Liver (tissue), 9 donors: Measurements from ENCODE around the gene LYRM2. TPM values are rescaled to one million over a fixed set of nuclear protein-coding genes. Genes with fewer than 3 reads are reported as not detected.

Source experiments
- DNase-seq: peaks from one replicate; pipeline ENCODE4 v3.0.0-alpha.2; 2017; ENCODE audit warnings: low spot score
- H3K27ac ChIP-seq, 2 donors: one replicate each; pipeline ENCODE4 v1.7.0; 2013; ENCODE audit warnings: inconsistent platforms in 2 of 2, low read length in 2 of 2, control low read depth in 1 of 2, low read depth in 1 of 2, mild to moderate bottlenecking in 1 of 2
- H3K27me3 ChIP-seq, 4 donors: one replicate each; pipeline versions ENCODE4 v1.6.1 to v1.7.0; 2013; ENCODE audit warnings: low read length in 3 of 4, inconsistent platforms in 1 of 4, mild to moderate bottlenecking in 1 of 4, moderate library complexity in 1 of 4; ENCODE audit not compliant: control insufficient read depth in 4 of 4, insufficient read depth in 4 of 4
- H3K36me3 ChIP-seq, 4 donors: one replicate each; pipeline versions ENCODE4 v1.6.1 to v1.7.0; 2013; ENCODE audit warnings: low read length in 3 of 4, mild to moderate bottlenecking in 3 of 4, low read depth in 1 of 4, moderate library complexity in 1 of 4; ENCODE audit not compliant: control insufficient read depth in 4 of 4, insufficient read depth in 3 of 4
- H3K4me1 ChIP-seq, 4 donors: one replicate each; pipeline versions ENCODE4 v1.6.1 to v1.7.0; 2013; ENCODE audit warnings: low read length in 3 of 4, mild to moderate bottlenecking in 3 of 4, moderate library complexity in 1 of 4; ENCODE audit not compliant: control insufficient read depth in 4 of 4, insufficient read depth in 4 of 4
- H3K4me3 ChIP-seq, 3 donors: one replicate each; pipeline versions ENCODE4 v1.6.1 to v1.7.0; 2013; ENCODE audit warnings: low read length in 3 of 3, control low read depth in 1 of 3, low read depth in 1 of 3, mild to moderate bottlenecking in 1 of 3
- H3K9ac ChIP-seq, 2 donors: one replicate each; pipeline ENCODE4 v1.7.0; 2013; ENCODE audit warnings: low read length in 2 of 2, mild to moderate bottlenecking in 2 of 2, moderate library complexity in 2 of 2, control low read depth in 1 of 2, low read depth in 1 of 2
- H3K9me3 ChIP-seq, 4 donors: one replicate each; pipeline versions ENCODE4 v1.6.1 to v1.7.0; 2013; ENCODE audit warnings: low read length in 3 of 4; ENCODE audit not compliant: control insufficient read depth in 4 of 4
- EGR1 ChIP-seq, 2 donors: IDR thresholded peaks; 2 replicates each; pipeline ENCODE4 v1.6.1; 2016 to 2018; ENCODE audit warnings: antibody characterized with exemption in 2 of 2, low read depth in 2 of 2
- FOXA2 ChIP-seq: IDR thresholded peaks from 2 replicates; pipeline ENCODE4 v1.6.1; 2016; ENCODE audit warnings: antibody characterized with exemption
- GABPA ChIP-seq, 2 donors: IDR thresholded peaks in 1 of 2; conservative IDR thresholded peaks in 1 of 2; 2 replicates each; pipeline ENCODE4 v1.6.1; 2016; ENCODE audit warnings: antibody characterized with exemption in 2 of 2, mild to moderate bottlenecking in 1 of 2, moderate library complexity in 1 of 2
- HNF4A ChIP-seq, 2 donors: conservative IDR thresholded peaks; 2 replicates each; pipeline ENCODE4 v1.6.1; 2016; ENCODE audit warnings: antibody characterized with exemption in 2 of 2, mild to moderate bottlenecking in 2 of 2
- HNF4G ChIP-seq: IDR thresholded peaks from 2 replicates; pipeline ENCODE4 v1.6.1; 2016; ENCODE audit warnings: antibody characterized with exemption
- JUND ChIP-seq, 2 donors: IDR thresholded peaks; 2 replicates each; pipeline ENCODE4 v1.6.1; 2016; ENCODE audit warnings: antibody characterized with exemption in 2 of 2
- NR2F2 ChIP-seq: IDR thresholded peaks from 2 replicates; pipeline ENCODE4 v1.6.1; 2016; ENCODE audit warnings: antibody characterized with exemption
- RAD21 ChIP-seq, 2 donors: IDR thresholded peaks; 2 replicates each; pipeline ENCODE4 v1.6.1; 2016; ENCODE audit warnings: antibody characterized with exemption in 2 of 2, mild to moderate bottlenecking in 2 of 2
- SP1 ChIP-seq: IDR thresholded peaks from 2 replicates; pipeline ENCODE4 v1.6.1; 2018; ENCODE audit warnings: antibody characterized with exemption, mild to moderate bottlenecking
- TAF1 ChIP-seq: conservative IDR thresholded peaks from 2 replicates; pipeline ENCODE4 v1.6.1; 2016; ENCODE audit warnings: antibody characterized with exemption, mild to moderate bottlenecking
- YY1 ChIP-seq: IDR thresholded peaks from 2 replicates; pipeline ENCODE4 v1.6.1; 2016; ENCODE audit warnings: antibody characterized with exemption, mild to moderate bottlenecking
- WGBS: extraction: QIAGEN DNeasy Blood & Tissue Kit; methylation state at CpG from one replicate; pipeline ENCODE4 v1.1.7; 2013; 5-methylcytosine and 5-hydroxymethylcytosine counted together
- polyA plus RNA-seq, 2 donors: library from polyadenylated mRNA; stranded (reverse) in 1 of 2; unstranded in 1 of 2; fragments of 200-250 nt in 1 of 2; fragments of >200 nt in 1 of 2; fragmentation: Nextera tagmentation in 1 of 2; extraction: Ambion mirVana in 1 of 2; gene quantifications; one replicate each; pipeline versions ENCODE4 v1.2.1 to v1.2.3, GENCODE V29; 2013 to 2015
- total RNA-seq, 2 donors: library from RNA; depleted of rRNA; stranded (reverse); fragments of >200 nt; gene quantifications; one replicate each; pipeline ENCODE4 v1.2.3, GENCODE V29; 2014
- TF ChIP-seq, protein P1 (sequence below): IDR thresholded peaks from 2 replicates; pipeline ENCODE4 v1.6.1; 2016; ENCODE audit warnings: antibody characterized with exemption
- TF ChIP-seq, protein P2 (sequence below): IDR thresholded peaks from 2 replicates; pipeline ENCODE4 v1.6.1; 2016; ENCODE audit warnings: antibody characterized with exemption, mild to moderate bottlenecking
- TF ChIP-seq, protein P3 (sequence below): IDR thresholded peaks from 2 replicates; pipeline ENCODE4 v1.6.1; 2016; ENCODE audit warnings: antibody characterized with exemption
- TF ChIP-seq, protein P4 (sequence below): fragments of 150-350 bp; IDR thresholded peaks from 2 replicates; pipeline ENCODE4 v1.5.1; 2017; ENCODE audit warnings: improper control_type of control experiment, low read depth, low read length; ENCODE audit not compliant: missing input control
- TF ChIP-seq, protein P5 (sequence below): IDR thresholded peaks from 2 replicates; pipeline ENCODE4 v1.6.1; 2016; ENCODE audit warnings: antibody characterized with exemption
- donor health status: healthy.
- donor health status: healthy.
- donor health status: healthy.
- donor health status: healthy.
- donor health status: healthy.

Gene LYRM2
- total and polyA plus RNA-seq, 4 donors, result 8.9 to 34.7 (median 12.4) TPM

DNA sequence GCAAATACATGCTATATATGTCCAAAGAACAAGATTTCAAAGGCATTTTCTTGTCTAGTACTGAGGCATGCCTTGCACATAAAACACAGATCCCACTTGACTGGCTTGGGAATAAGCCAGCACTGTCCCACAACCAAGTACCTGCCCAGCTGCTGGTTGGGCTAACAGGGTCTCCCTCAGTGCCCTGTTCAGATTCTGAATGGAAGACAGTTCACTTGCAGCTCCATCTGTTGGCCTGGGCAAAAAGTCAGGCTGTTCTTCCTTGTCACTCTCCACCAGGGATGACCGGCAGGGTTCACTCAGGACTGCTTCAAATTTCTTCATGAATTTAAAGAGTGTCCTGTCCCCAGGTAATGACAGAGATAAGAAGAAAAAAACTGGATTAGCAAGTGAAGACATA is 44.4 kb upstream of the LYRM2 start:
- TF ChIP-seq, protein P1, sequence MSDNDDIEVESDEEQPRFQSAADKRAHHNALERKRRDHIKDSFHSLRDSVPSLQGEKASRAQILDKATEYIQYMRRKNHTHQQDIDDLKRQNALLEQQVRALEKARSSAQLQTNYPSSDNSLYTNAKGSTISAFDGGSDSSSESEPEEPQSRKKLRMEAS, result no peak
- TF ChIP-seq, protein P2, sequence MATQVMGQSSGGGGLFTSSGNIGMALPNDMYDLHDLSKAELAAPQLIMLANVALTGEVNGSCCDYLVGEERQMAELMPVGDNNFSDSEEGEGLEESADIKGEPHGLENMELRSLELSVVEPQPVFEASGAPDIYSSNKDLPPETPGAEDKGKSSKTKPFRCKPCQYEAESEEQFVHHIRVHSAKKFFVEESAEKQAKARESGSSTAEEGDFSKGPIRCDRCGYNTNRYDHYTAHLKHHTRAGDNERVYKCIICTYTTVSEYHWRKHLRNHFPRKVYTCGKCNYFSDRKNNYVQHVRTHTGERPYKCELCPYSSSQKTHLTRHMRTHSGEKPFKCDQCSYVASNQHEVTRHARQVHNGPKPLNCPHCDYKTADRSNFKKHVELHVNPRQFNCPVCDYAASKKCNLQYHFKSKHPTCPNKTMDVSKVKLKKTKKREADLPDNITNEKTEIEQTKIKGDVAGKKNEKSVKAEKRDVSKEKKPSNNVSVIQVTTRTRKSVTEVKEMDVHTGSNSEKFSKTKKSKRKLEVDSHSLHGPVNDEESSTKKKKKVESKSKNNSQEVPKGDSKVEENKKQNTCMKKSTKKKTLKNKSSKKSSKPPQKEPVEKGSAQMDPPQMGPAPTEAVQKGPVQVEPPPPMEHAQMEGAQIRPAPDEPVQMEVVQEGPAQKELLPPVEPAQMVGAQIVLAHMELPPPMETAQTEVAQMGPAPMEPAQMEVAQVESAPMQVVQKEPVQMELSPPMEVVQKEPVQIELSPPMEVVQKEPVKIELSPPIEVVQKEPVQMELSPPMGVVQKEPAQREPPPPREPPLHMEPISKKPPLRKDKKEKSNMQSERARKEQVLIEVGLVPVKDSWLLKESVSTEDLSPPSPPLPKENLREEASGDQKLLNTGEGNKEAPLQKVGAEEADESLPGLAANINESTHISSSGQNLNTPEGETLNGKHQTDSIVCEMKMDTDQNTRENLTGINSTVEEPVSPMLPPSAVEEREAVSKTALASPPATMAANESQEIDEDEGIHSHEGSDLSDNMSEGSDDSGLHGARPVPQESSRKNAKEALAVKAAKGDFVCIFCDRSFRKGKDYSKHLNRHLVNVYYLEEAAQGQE, result no peak
- TF ChIP-seq, protein P3, sequence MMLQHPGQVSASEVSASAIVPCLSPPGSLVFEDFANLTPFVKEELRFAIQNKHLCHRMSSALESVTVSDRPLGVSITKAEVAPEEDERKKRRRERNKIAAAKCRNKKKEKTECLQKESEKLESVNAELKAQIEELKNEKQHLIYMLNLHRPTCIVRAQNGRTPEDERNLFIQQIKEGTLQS, result no peak
- TF ChIP-seq HNF4A (conservative IDR thresholded peaks at IDR 0.05) (no peak), HNF4G (no peak), TAF1 (no peak)
- TF ChIP-seq, protein P4, sequence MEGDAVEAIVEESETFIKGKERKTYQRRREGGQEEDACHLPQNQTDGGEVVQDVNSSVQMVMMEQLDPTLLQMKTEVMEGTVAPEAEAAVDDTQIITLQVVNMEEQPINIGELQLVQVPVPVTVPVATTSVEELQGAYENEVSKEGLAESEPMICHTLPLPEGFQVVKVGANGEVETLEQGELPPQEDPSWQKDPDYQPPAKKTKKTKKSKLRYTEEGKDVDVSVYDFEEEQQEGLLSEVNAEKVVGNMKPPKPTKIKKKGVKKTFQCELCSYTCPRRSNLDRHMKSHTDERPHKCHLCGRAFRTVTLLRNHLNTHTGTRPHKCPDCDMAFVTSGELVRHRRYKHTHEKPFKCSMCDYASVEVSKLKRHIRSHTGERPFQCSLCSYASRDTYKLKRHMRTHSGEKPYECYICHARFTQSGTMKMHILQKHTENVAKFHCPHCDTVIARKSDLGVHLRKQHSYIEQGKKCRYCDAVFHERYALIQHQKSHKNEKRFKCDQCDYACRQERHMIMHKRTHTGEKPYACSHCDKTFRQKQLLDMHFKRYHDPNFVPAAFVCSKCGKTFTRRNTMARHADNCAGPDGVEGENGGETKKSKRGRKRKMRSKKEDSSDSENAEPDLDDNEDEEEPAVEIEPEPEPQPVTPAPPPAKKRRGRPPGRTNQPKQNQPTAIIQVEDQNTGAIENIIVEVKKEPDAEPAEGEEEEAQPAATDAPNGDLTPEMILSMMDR, result no peak
- TF ChIP-seq, protein P5, sequence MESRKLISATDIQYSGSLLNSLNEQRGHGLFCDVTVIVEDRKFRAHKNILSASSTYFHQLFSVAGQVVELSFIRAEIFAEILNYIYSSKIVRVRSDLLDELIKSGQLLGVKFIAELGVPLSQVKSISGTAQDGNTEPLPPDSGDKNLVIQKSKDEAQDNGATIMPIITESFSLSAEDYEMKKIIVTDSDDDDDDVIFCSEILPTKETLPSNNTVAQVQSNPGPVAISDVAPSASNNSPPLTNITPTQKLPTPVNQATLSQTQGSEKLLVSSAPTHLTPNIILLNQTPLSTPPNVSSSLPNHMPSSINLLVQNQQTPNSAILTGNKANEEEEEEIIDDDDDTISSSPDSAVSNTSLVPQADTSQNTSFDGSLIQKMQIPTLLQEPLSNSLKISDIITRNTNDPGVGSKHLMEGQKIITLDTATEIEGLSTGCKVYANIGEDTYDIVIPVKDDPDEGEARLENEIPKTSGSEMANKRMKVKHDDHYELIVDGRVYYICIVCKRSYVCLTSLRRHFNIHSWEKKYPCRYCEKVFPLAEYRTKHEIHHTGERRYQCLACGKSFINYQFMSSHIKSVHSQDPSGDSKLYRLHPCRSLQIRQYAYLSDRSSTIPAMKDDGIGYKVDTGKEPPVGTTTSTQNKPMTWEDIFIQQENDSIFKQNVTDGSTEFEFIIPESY, result no peak
- no peaks in the 10 kb centered on the region for H3K4me1 ChIP-seq
- no peak overlapping the region for H3K27ac ChIP-seq
- H3K36me3 ChIP-seq, result peaks cover 9 to 90% (median 74%) of the 10 kb centered on the region in 4 donors
- H3K27me3 ChIP-seq, result no peaks in the 10 kb centered on the region
- DNase-seq, result no peak
- H3K9me3 ChIP-seq, result no peaks in the 10 kb centered on the region
- H3K4me3 ChIP-seq, result no peak overlapping the region
- no peak overlapping the region for H3K9ac ChIP-seq
- 96% methylated on average over 1 of the region's 1 CpG for WGBS

DNA sequence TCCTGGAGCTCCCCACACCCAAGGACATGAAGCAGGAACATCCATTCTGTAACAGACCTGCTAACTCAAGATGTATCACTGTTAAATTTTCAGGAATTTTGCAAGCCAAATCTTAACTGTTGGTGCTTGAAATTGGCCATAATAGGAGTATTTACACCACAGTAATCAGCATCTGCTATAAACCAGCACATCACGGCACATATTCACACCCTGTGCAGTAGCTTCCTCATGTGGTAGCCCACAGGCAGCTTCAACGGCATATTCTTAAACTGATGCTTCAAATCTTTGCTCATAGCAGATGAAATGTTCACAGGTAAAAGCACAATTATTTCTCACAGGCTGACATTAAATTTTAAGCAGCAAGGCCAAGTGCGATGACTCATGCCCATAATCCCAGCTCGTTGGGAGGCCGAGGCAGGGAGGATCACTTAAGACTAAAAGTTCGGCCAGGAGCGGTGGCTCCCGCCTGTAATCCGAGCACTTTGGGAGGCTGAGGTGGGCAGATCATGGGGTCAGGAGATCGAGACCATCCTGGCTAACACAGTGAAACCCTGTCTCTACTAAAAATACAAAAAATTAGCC is 43.5 kb upstream of the LYRM2 start:
- Histone ChIP-seq H3K27ac (no peak overlapping the region), H3K4me3 (no peak overlapping the region)

DNA sequence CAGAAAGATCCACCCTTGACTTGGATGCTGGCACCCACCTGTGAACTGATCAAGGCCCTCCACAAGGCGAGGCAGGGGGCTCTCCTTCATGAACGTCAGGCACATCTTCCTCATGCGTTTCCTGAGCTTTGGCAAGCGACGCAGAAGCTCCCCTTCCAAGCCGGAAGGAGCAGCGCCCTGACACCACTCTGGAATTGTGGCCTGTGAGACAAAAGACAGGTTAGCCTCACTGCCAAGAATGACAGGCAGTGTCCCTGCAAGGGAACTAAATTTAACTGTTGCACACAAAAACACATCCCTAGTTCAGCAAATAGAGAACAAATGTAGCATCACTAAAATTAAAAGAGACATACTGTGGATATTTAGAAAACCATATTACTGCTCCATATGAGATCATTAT is 42.0 kb upstream of the LYRM2 start:
- H3K4me3 ChIP-seq, result no peak overlapping the region
- H3K4me1 ChIP-seq, result no peaks in the 10 kb centered on the region
- no peaks in the 10 kb centered on the region for H3K27me3 ChIP-seq
- TF ChIP-seq, protein P5, result no peak
- TF ChIP-seq NR2F2 (no peak), JUND (IDR thresholded peaks at IDR 0.05) (no peak), YY1 (no peak), FOXA2 (no peak), RAD21 (IDR thresholded peaks at IDR 0.05) (no peak), HNF4A (conservative IDR thresholded peaks at IDR 0.05) (no peak), HNF4G (no peak), SP1 (no peak), EGR1 (IDR thresholded peaks at IDR 0.05; ENCODE audit: low read depth in 2 of 2) (no peak), GABPA (IDR thresholded peaks at IDR 0.05 in 1 of 2, conservative IDR thresholded peaks at IDR 0.05 in 1 of 2) (no peak), TAF1 (no peak)
- TF ChIP-seq, protein P3, result no peak
- 96% methylated on average over 7 of the region's 7 CpGs for WGBS
- H3K36me3 ChIP-seq, result peaks cover 12 to 87% (median 73%) of the 10 kb centered on the region in 4 donors
- DNase-seq, result no peak
- H3K27ac ChIP-seq, result no peak overlapping the region
- H3K9ac ChIP-seq, result no peak overlapping the region
- no peaks in the 10 kb centered on the region for H3K9me3 ChIP-seq

More for the DNA sequence above, 43.5 kb upstream of the LYRM2 start:
- TF ChIP-seq EGR1 (IDR thresholded peaks at IDR 0.05; ENCODE audit: low read depth in 2 of 2), result no peak
- WGBS, result 87% methylated on average over 10 of the region's 10 CpGs
- H3K27me3 ChIP-seq, result no peaks in the 10 kb centered on the region
- H3K9me3 ChIP-seq, result no peaks in the 10 kb centered on the region
- no peak overlapping the region for H3K9ac ChIP-seq
- no peak for DNase-seq
- no peaks in the 10 kb centered on the region for H3K4me1 ChIP-seq
- peaks cover 11 to 88% (median 72%) of the 10 kb centered on the region in 4 donors for H3K36me3 ChIP-seq
